Measurements from ENCODE around the gene EI24. TPM values are rescaled to one million over a fixed set of nuclear protein-coding genes. Genes with fewer than 3 reads are reported as not detected.

Gene EI24
- polyA plus RNA-seq, 1 donor (not counting 4 experiments of a cell fraction or from before 2014, with no cell fraction given): 263 TPM

- DNase-seq (ENCODE audit: low read depth, low spot score) (no peak), FAIRE-seq (peak; percentile 67)
- H3K9ac ChIP-seq (ENCODE audit: control insufficient read depth, extremely low read depth, insufficient read depth, low read length): peak overlapping the region; percentile 95
- H3K9me1 ChIP-seq (ENCODE audit: control insufficient read depth, extremely low read depth, insufficient read depth, low read length): no peaks in the 10 kb centered on the region
- dilution Hi-C loops (cut with MboI; ENCODE audit: extremely low pct_ligation_motif_present, low sequenced_read_pairs): no loop called here
- no peaks in the 10 kb centered on the region for H3K27me3 ChIP-seq (ENCODE audit: control insufficient read depth, extremely low read depth, insufficient read depth, low read length)
- peak overlapping the region; percentile 84 to 95 (median 86) for H3K4me3 ChIP-seq (ENCODE audit: control insufficient read depth in 2 of 3, extremely low read depth in 1 of 3, insufficient read depth in 2 of 3, low read depth in 1 of 3, low read length in 3 of 3)
- H3K27ac ChIP-seq (ENCODE audit: control insufficient read depth, insufficient read depth, low read length): peak overlapping the region; percentile 93
- peaks cover 9% of the 10 kb centered on the region for H3K4me1 ChIP-seq (ENCODE audit: control insufficient read depth, extremely low read depth, insufficient read depth, low read length)
- peak overlapping the region; percentile 70 for H3K4me2 ChIP-seq (ENCODE audit: control insufficient read depth, extremely low read depth, insufficient read depth, low read depth, low read length)
- no peaks in the 10 kb centered on the region for H4K20me1 ChIP-seq (ENCODE audit: control insufficient read depth, extremely low read depth, insufficient read depth, low read length)
- H3K9me3 ChIP-seq (ENCODE audit: control insufficient read depth, low read depth, low read length): no peaks in the 10 kb centered on the region
- peaks cover 12 to 19% of the 10 kb centered on the region in 2 experiments for H3K36me3 ChIP-seq (ENCODE audit: control insufficient read depth in 2 of 2, extremely low read depth in 1 of 2, insufficient read depth in 2 of 2, low read length in 2 of 2)
- H3K79me2 ChIP-seq (ENCODE audit: control insufficient read depth, insufficient read depth, low read length): peaks cover 31% of the 10 kb centered on the region
- H2AFZ ChIP-seq (ENCODE audit: control insufficient read depth, low read length): peak overlapping the region; percentile 55
- no peak for TF ChIP-seq CTCF (optimal IDR thresholded peaks at IDR 0.05 in 1 of 3, IDR thresholded peaks at IDR 0.05 in 1 of 3, conservative IDR thresholded peaks at IDR 0.05 in 1 of 3; ENCODE audit: extremely low read depth in 1 of 3, insufficient read depth in 2 of 3, low read length in 3 of 3)
- no peak for TF ChIP-seq EZH2 (IDR thresholded peaks at IDR 0.05; ENCODE audit: low read length)
Measured at GRCh38 chr11:125569915-125570621, 791 bp downstream of the EI24 start.

- Histone ChIP-seq H3K79me2 (ENCODE audit: control insufficient read depth, insufficient read depth, low read length) (peaks cover 31% of the 10 kb centered on the region), H3K9ac (ENCODE audit: control insufficient read depth, extremely low read depth, insufficient read depth, low read length) (no peak overlapping the region), H3K9me1 (ENCODE audit: control insufficient read depth, extremely low read depth, insufficient read depth, low read length) (no peaks in the 10 kb centered on the region), H3K27ac (ENCODE audit: control insufficient read depth, insufficient read depth, low read length) (no peak overlapping the region), H2AFZ (ENCODE audit: control insufficient read depth, low read length) (no peak overlapping the region), H3K4me1 (ENCODE audit: control insufficient read depth, extremely low read depth, insufficient read depth, low read length) (peaks cover 9% of the 10 kb centered on the region), H3K4me3 (ENCODE audit: control insufficient read depth in 2 of 3, extremely low read depth in 1 of 3, insufficient read depth in 2 of 3, low read depth in 1 of 3, low read length in 3 of 3) (peak overlapping the region in 2 of 3 experiments; percentile 84 to 95), H3K27me3 (ENCODE audit: control insufficient read depth, extremely low read depth, insufficient read depth, low read length) (no peaks in the 10 kb centered on the region), H3K4me2 (ENCODE audit: control insufficient read depth, extremely low read depth, insufficient read depth, low read depth, low read length) (peak overlapping the region; percentile 70), H3K9me3 (ENCODE audit: control insufficient read depth, low read depth, low read length) (no peaks in the 10 kb centered on the region), H3K36me3 (ENCODE audit: control insufficient read depth in 2 of 2, extremely low read depth in 1 of 2, insufficient read depth in 2 of 2, low read length in 2 of 2) (peaks cover 14 to 22% of the 10 kb centered on the region in 2 experiments), H4K20me1 (ENCODE audit: control insufficient read depth, extremely low read depth, insufficient read depth, low read length) (no peaks in the 10 kb centered on the region)
- TF ChIP-seq CTCF (optimal IDR thresholded peaks at IDR 0.05 in 1 of 3, IDR thresholded peaks at IDR 0.05 in 1 of 3, conservative IDR thresholded peaks at IDR 0.05 in 1 of 3; ENCODE audit: extremely low read depth in 1 of 3, insufficient read depth in 2 of 3, low read length in 3 of 3) (no peak), EZH2 (IDR thresholded peaks at IDR 0.05; ENCODE audit: low read length) (no peak)
- dilution Hi-C loops (cut with MboI; ENCODE audit: extremely low pct_ligation_motif_present, low sequenced_read_pairs): no loop called here
- DNase-seq (ENCODE audit: low read depth, low spot score): no peak
- FAIRE-seq: no peak
Measured at GRCh38 chr11:125570952-125571351, 1.7 kb downstream of the EI24 start.

Measured in keratinocyte (primary cell).